Measurements from ENCODE around the gene SHKBP1.

The SHKBP1 gene

DNA sequence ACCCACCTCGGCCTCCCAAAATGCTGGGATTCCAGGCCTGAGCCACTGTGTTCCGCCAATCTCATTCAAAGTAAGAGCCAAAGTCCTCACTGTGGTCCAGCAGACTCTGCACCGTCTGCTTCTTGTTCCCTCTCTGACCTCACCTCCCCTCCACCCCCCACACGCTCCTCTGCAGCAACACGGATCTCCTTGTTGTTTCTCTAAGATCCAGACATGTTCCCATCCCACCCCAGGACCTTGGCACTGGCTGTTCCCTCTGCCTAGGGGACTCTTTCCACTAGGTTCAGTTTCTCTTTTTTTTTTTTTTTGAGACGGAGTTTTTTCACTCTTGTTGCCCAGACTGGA lies 62.9 kb downstream of the SHKBP1 start:
- ATAC-seq (no peak), DNase-seq (no peak)
- Mint-ChIP-seq H3K36me3 (ENCODE audit: low read depth) (no peaks in the 10 kb centered on the region), H3K4me3 (no peak overlapping the region), H3K27ac (no peak overlapping the region), H3K27me3 (peaks cover 7% of the 10 kb centered on the region), H3K4me1 (peaks cover 2% of the 10 kb centered on the region), H3K9me3 (no peaks in the 10 kb centered on the region)

DNA sequence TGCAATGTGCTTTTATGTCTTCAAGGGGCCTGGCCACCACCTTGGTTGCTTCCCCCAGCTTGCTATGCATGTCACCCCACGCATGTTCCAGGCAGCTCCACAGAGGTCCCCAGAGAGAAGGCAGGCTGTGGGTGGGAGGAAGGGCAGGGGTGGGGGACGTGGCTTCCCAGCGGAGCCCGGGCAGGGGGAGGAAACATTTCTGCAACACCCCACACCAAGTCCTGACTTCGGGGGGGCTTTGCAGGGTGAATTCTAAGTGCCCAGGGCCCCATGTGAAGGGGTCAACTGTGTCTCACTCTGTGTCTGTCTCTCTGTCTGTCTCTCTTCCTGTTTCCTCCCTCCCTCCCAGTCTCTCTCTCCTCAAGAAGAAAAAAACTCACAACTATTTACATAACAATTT lies 64.1 kb downstream of the SHKBP1 start:
- H3K27ac Mint-ChIP-seq = no peak overlapping the region
- no peaks in the 10 kb centered on the region for H3K9me3 Mint-ChIP-seq
- H3K27me3 Mint-ChIP-seq = peaks cover 4% of the 10 kb centered on the region
- ATAC-seq (no peak), DNase-seq (no peak)
- no peak overlapping the region for H3K4me3 Mint-ChIP-seq
- no peaks in the 10 kb centered on the region for H3K36me3 Mint-ChIP-seq (ENCODE audit: low read depth)
- H3K4me1 Mint-ChIP-seq = peaks cover 2% of the 10 kb centered on the region
